K562 (cell line): ENCODE data around the gene SAMD10. TPM values are rescaled to one million over a fixed set of nuclear protein-coding genes. Genes with fewer than 3 reads are reported as not detected.

Experiments
- CBX3 ChIP-seq, 2 experiments: IDR thresholded peaks; 1 replicate in 1 of 2; 2 replicates in 1 of 2; pipeline ENCODE4 v1.6.1; 2012; ENCODE audit warnings: inconsistent platforms in 2 of 2, low read length in 2 of 2, borderline replicate concordance in 1 of 2, control low read depth in 1 of 2
- ELF2 ChIP-seq: fragments of 250-450 bp; sonication (Bioruptor Pico); IDR thresholded peaks from 2 replicates; pipeline ENCODE4 v1.5.0; 2021; ENCODE audit warnings: mild to moderate bottlenecking
- ELK3 ChIP-seq: fragments of 450-650 bp; formaldehyde crosslinking; IDR thresholded peaks from 2 replicates; pipeline ENCODE4 v1.4.0; 2020; ENCODE audit warnings: mild to moderate bottlenecking
- GTF3C2 ChIP-seq: IDR thresholded peaks from 3 replicates; pipeline ENCODE4 v1.6.1; 2011; ENCODE audit warnings: borderline replicate concordance, mild to moderate bottlenecking, moderate library complexity; ENCODE audit not compliant: insufficient read length; ENCODE audit errors: extremely low read depth
- HINFP ChIP-seq: fragments of 450-650 bp; conservative IDR thresholded peaks from 2 replicates; pipeline ENCODE4 v1.6.1; 2016; ENCODE audit warnings: missing genetic modification characterization, low read depth, mild to moderate bottlenecking, control low read depth, missing compliant biosample characterization
- HNRNPK ChIP-seq: fragments of 200-400 bp; formaldehyde crosslinking; IDR thresholded peaks from one replicate; pipeline ENCODE4 v1.6.1; 2018; ENCODE audit warnings: mild to moderate bottlenecking, low read depth, low read length; ENCODE audit not compliant: poor library complexity, severe bottlenecking
- HNRNPL ChIP-seq: fragments of 200-400 bp; formaldehyde crosslinking; IDR thresholded peaks from 2 replicates; pipeline ENCODE4 v1.6.1; 2017; ENCODE audit warnings: low read depth, mild to moderate bottlenecking, low read length
- MXD1 ChIP-seq: fragments of 250-450 bp; sonication (Bioruptor Pico); IDR thresholded peaks from 2 replicates; pipeline ENCODE4 v1.8.0; 2021; ENCODE audit warnings: borderline replicate concordance, mild to moderate bottlenecking, moderate library complexity; ENCODE audit not compliant: poor library complexity, severe bottlenecking
- NFE2L1 ChIP-seq: fragments of 450-650 bp; IDR thresholded peaks from 2 replicates; pipeline ENCODE4 v1.6.1; 2016; ENCODE audit warnings: missing genetic modification characterization, low read depth, mild to moderate bottlenecking, missing compliant biosample characterization, moderate library complexity, borderline replicate concordance
- POU5F1 ChIP-seq: fragments of 150-350 bp; IDR thresholded peaks from 2 replicates; pipeline ENCODE4 v1.6.1; 2014; ENCODE audit warnings: borderline replicate concordance, low read length, low read depth, mild to moderate bottlenecking; ENCODE audit not compliant: partially characterized antibody
- RBM39 ChIP-seq: fragments of 200-400 bp; formaldehyde crosslinking; optimal IDR thresholded peaks from 2 replicates; pipeline ENCODE3; 2018; ENCODE audit warnings: low read depth, low read length
- SRSF1 ChIP-seq: fragments of 200-400 bp; formaldehyde crosslinking; IDR thresholded peaks from 2 replicates; pipeline ENCODE4 v1.6.1; 2017; ENCODE audit warnings: mild to moderate bottlenecking, low read depth, low read length, moderate library complexity
- U2AF1 ChIP-seq: fragments of 200-400 bp; formaldehyde crosslinking; optimal IDR thresholded peaks from 2 replicates; pipeline ENCODE3; 2017; ENCODE audit warnings: mild to moderate bottlenecking, low read depth, low read length, moderate library complexity
- XRCC3 ChIP-seq: fragments of 450-650 bp; IDR thresholded peaks from 2 replicates; pipeline ENCODE4 v1.6.1; 2017; ENCODE audit warnings: mild to moderate bottlenecking, moderate library complexity
- ZC3H4 ChIP-seq: sonication (generic); formaldehyde crosslinking; IDR thresholded peaks from 2 replicates; pipeline ENCODE4 v1.9.0; 2021; ENCODE audit warnings: missing genetic modification reagents, borderline replicate concordance
- ZNF133 ChIP-seq: fragments of 250-450 bp; sonication (Bioruptor Pico); IDR thresholded peaks from 2 replicates; pipeline ENCODE4 v1.4.0; 2020; ENCODE audit warnings: mild to moderate bottlenecking
- ZNF263 ChIP-seq: sonication (generic); formaldehyde crosslinking; IDR thresholded peaks from 2 replicates; pipeline ENCODE4 v1.8.0; 2022; ENCODE audit warnings: mild to moderate bottlenecking, missing genetic modification reagents, borderline replicate concordance
- ZNF3 ChIP-seq: fragments of 250-450 bp; sonication (Bioruptor Pico); IDR thresholded peaks from 2 replicates; pipeline ENCODE4 v1.5.0; 2021; ENCODE audit warnings: mild to moderate bottlenecking, moderate library complexity
- ZNF766 ChIP-seq: fragments of 200-800 bp; sonication (Bioruptor generic); conservative IDR thresholded peaks from 2 replicates; pipeline ENCODE4 v1.6.1; 2016; ENCODE audit warnings: missing genetic modification characterization, missing compliant biosample characterization
- polyA plus RNA-seq, 8 experiments: library from polyadenylated mRNA; depleted of rRNA in 4 of 8; stranded (reverse) in 5 of 8; unstranded in 3 of 8; fragments of >200 nt; fragmentation: Nextera tagmentation in 2 of 8; fragmentation: Illumina TruSeq in 1 of 8; extraction: Ambion mirVana in 2 of 8; extraction: Trizol in 1 of 8; gene quantifications; 2 replicates each; pipeline versions ENCODE4 v1.2.1 to v1.2.3, GENCODE V29; 2011 to 2014; ENCODE audit warnings: inconsistent platforms in 1 of 8, missing spikeins in 1 of 8
- total RNA-seq, 7 experiments: library from RNA; depleted of rRNA in 6 of 7; stranded (reverse); fragments of >200 nt in 6 of 7; fragmentation: Illumina TruSeq in 2 of 7; extraction: Trizol in 2 of 7; gene quantifications; 2 replicates each; pipeline versions ENCODE4 v1.2.1 to v1.2.3, GENCODE V29; 2011 to 2021; ENCODE audit warnings: low replicate concordance in 1 of 7

The SAMD10 gene
- total and polyA plus RNA-seq, 9 of the 15 experiments (the other 6 are each of a cell fraction or from before 2014, with no cell fraction given), result 0.37 to 15.2 (median 4.8) TPM

- peak; percentile 46; the same call in 1 of the 2 replicates for TF ChIP-seq ZNF766 (CRISPR knock-in tag)
- TF ChIP-seq POU5F1, result no peak
- TF ChIP-seq ZNF3, result no peak
- no peak for TF ChIP-seq SRSF1
- no peak for TF ChIP-seq ZNF263 (CRISPR knock-in tag)
- no peak for TF ChIP-seq NFE2L1
- peak; percentile 90 for TF ChIP-seq ELF2 (CRISPR knock-in tag)
- TF ChIP-seq HINFP (tag), result no peak
- no peak for TF ChIP-seq MXD1 (CRISPR knock-in tag)
- TF ChIP-seq U2AF1, result no peak
- TF ChIP-seq XRCC3, result no peak
- no peak for TF ChIP-seq ZNF133 (CRISPR knock-in tag)
- TF ChIP-seq GTF3C2, result no peak
- TF ChIP-seq CBX3 (IDR thresholded peaks at IDR 0.05; ENCODE audit: borderline replicate concordance in 1 of 2, low read length in 2 of 2), result peak in 1 of 2 experiments; percentile 80; a peak in 1 of 3 replicates
- TF ChIP-seq RBM39, result no peak
- TF ChIP-seq ELK3 (CRISPR knock-in tag), result no peak
- TF ChIP-seq HNRNPK, result no peak
- no peak for TF ChIP-seq HNRNPL
- TF ChIP-seq ZC3H4, result no peak
Measured at GRCh38 chr20:63980806-63981728, 1.6 kb upstream of the SAMD10 start, which contains the start of gene PRPF6 (continued).
